ENCODE measurements around the gene MTMR3.

Gene MTMR3

DNA sequence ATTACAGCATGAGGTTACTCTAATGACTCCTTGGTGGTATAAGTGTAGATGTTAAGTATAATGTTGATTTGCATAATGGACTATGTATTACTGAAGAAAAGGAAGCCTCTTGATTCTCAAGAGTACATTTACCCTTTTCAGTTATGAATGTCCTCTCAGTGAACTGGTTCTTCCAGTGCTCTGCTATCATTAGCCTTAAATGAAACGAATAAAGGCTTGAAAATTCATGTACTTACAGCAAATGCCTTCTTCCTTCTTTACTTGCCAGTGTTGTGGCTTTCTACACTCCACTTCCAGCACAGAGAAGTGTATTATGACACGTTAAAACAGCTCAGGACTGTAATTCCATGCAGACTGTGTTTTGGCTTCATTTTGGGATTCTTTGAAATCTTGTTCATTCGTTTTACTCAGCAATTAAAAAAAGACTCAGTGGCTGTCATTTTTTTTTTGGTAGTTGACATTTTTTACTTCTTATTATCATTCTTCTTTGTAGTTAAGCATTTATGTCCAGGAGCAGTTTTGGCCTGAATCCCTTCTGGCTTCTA, 96.9 kb downstream of the MTMR3 start:
- TF ChIP-seq TAF1 (IDR thresholded peaks at IDR 0.05; ENCODE audit: low read depth) (no peak), NFIC (IDR thresholded peaks at IDR 0.05) (no peak), FOXM1 (IDR thresholded peaks at IDR 0.05; ENCODE audit: borderline replicate concordance, low read depth) (no peak), EGR1 (IDR thresholded peaks at IDR 0.05) (no peak), CEBPB (IDR thresholded peaks at IDR 0.05) (no peak), RAD21 (IDR thresholded peaks at IDR 0.05; ENCODE audit: low read depth) (no peak), CREB1 (IDR thresholded peaks at IDR 0.05; ENCODE audit: low read depth) (no peak), TCF12 (IDR thresholded peaks at IDR 0.05; ENCODE audit: low read depth) (no peak), TEAD4 (IDR thresholded peaks at IDR 0.05) (no peak), YY1 (IDR thresholded peaks at IDR 0.05; ENCODE audit: low read depth) (no peak), EP300 (IDR thresholded peaks at IDR 0.05; ENCODE audit: borderline replicate concordance) (no peak)
- TF ChIP-seq, protein P1, sequence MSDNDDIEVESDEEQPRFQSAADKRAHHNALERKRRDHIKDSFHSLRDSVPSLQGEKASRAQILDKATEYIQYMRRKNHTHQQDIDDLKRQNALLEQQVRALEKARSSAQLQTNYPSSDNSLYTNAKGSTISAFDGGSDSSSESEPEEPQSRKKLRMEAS (IDR thresholded peaks at IDR 0.05): no peak
- TF ChIP-seq, protein P2, sequence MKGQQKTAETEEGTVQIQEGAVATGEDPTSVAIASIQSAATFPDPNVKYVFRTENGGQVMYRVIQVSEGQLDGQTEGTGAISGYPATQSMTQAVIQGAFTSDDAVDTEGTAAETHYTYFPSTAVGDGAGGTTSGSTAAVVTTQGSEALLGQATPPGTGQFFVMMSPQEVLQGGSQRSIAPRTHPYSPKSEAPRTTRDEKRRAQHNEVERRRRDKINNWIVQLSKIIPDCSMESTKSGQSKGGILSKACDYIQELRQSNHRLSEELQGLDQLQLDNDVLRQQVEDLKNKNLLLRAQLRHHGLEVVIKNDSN (IDR thresholded peaks at IDR 0.05): no peak

DNA sequence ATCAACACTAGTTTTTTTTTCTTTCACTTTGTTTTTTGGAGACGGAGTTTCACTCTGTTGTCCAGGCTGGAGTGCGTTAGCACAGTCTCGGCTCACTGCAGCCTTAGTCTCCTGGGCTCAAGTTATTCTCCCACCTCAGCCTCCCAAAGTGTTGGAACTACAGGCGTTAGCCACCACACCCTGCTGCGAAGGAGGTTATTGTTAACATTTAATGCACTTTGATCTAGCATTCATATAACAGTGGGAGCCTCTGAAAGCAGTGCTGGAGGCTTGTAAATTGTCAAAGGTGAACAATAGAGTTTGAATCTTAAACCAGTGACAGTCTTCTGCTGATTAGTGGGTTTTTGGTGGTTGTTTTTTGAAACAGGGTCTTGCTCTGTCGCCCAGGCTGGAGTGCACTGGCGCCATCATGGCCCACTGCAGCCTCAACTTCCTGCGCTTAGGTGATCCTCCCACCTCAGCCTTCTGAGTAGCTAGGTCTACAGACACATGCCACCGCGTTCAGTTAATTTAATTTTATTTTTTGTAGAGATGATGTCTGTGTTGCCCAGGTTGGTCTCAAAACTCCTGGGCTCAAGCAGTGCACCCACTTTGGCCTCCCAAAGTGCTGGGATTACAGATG, 100.4 kb downstream of the MTMR3 start:
- no peak for TF ChIP-seq EP300 (IDR thresholded peaks at IDR 0.05; ENCODE audit: borderline replicate concordance)
- TF ChIP-seq TCF12 (IDR thresholded peaks at IDR 0.05; ENCODE audit: low read depth): no peak
- TF ChIP-seq, protein P1 (IDR thresholded peaks at IDR 0.05): no peak
- TF ChIP-seq EGR1 (IDR thresholded peaks at IDR 0.05): no peak

DNA sequence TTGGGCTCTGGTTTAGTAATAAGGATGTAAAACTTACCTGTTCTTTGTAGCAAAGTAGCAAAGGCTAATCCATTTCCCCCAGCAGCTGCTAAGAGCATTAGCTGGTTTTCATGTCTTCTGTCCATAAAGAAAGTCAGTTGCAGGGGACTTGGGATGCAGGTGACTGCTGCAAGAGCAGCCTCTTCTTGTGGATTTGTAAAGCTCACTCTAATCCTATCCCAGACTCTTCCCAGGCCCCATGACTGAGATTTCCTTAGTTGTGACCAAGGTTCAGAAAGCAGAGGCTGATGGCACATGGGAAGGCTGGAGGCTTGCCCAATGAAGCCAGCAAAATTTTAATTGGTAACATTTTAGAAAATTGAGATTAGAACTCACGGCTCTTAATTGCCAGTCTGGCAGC, 102.9 kb downstream of the MTMR3 start:
- TF ChIP-seq NFIC (IDR thresholded peaks at IDR 0.05) (no peak), CEBPB (IDR thresholded peaks at IDR 0.05) (no peak), RAD21 (IDR thresholded peaks at IDR 0.05; ENCODE audit: low read depth) (no peak), EGR1 (IDR thresholded peaks at IDR 0.05) (no peak), ZBTB7A (IDR thresholded peaks at IDR 0.05; ENCODE audit: low read depth) (no peak), TEAD4 (IDR thresholded peaks at IDR 0.05) (no peak), TAF1 (IDR thresholded peaks at IDR 0.05; ENCODE audit: low read depth) (no peak), EP300 (IDR thresholded peaks at IDR 0.05; ENCODE audit: borderline replicate concordance) (no peak), CREB1 (IDR thresholded peaks at IDR 0.05; ENCODE audit: low read depth) (no peak), FOXM1 (IDR thresholded peaks at IDR 0.05; ENCODE audit: borderline replicate concordance, low read depth) (no peak), TCF12 (IDR thresholded peaks at IDR 0.05; ENCODE audit: low read depth) (no peak), YY1 (IDR thresholded peaks at IDR 0.05; ENCODE audit: low read depth) (no peak)
- TF ChIP-seq, protein P1 (IDR thresholded peaks at IDR 0.05): no peak
- TF ChIP-seq, protein P3, sequence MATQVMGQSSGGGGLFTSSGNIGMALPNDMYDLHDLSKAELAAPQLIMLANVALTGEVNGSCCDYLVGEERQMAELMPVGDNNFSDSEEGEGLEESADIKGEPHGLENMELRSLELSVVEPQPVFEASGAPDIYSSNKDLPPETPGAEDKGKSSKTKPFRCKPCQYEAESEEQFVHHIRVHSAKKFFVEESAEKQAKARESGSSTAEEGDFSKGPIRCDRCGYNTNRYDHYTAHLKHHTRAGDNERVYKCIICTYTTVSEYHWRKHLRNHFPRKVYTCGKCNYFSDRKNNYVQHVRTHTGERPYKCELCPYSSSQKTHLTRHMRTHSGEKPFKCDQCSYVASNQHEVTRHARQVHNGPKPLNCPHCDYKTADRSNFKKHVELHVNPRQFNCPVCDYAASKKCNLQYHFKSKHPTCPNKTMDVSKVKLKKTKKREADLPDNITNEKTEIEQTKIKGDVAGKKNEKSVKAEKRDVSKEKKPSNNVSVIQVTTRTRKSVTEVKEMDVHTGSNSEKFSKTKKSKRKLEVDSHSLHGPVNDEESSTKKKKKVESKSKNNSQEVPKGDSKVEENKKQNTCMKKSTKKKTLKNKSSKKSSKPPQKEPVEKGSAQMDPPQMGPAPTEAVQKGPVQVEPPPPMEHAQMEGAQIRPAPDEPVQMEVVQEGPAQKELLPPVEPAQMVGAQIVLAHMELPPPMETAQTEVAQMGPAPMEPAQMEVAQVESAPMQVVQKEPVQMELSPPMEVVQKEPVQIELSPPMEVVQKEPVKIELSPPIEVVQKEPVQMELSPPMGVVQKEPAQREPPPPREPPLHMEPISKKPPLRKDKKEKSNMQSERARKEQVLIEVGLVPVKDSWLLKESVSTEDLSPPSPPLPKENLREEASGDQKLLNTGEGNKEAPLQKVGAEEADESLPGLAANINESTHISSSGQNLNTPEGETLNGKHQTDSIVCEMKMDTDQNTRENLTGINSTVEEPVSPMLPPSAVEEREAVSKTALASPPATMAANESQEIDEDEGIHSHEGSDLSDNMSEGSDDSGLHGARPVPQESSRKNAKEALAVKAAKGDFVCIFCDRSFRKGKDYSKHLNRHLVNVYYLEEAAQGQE (IDR thresholded peaks at IDR 0.05; ENCODE audit: low read depth): no peak
- TF ChIP-seq, protein P2 (IDR thresholded peaks at IDR 0.05): no peak

DNA sequence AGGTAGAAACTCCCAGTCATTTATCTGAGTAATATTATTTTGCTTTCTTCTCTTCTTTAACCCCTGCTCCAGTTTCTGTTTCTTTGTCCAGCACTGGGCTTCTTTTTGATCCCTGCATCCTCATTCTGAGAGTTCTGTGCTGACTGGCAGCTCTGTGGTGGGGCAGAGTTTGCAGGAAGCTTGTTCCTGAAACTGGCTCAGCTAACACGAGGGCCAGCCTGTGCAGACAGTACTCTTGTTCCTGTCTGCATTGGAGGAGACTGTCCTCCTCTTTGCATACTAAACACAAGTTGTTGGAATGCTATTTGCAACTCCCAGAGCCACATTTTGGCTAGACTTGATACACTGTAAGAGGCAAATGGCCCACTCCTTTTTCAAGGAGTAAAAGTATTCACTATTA, 104.2 kb downstream of the MTMR3 start:
- no peak for TF ChIP-seq TAF1 (IDR thresholded peaks at IDR 0.05; ENCODE audit: low read depth)
- no peak for TF ChIP-seq NFIC (IDR thresholded peaks at IDR 0.05)
- TF ChIP-seq CREB1 (IDR thresholded peaks at IDR 0.05; ENCODE audit: low read depth): no peak
- TF ChIP-seq, protein P3 (IDR thresholded peaks at IDR 0.05; ENCODE audit: low read depth): no peak
- TF ChIP-seq TEAD4 (IDR thresholded peaks at IDR 0.05): no peak
- TF ChIP-seq RAD21 (IDR thresholded peaks at IDR 0.05; ENCODE audit: low read depth): no peak
- no peak for TF ChIP-seq CEBPB (IDR thresholded peaks at IDR 0.05)
- TF ChIP-seq YY1 (IDR thresholded peaks at IDR 0.05; ENCODE audit: low read depth): no peak
- TF ChIP-seq TCF12 (IDR thresholded peaks at IDR 0.05; ENCODE audit: low read depth): no peak
- TF ChIP-seq ZBTB7A (IDR thresholded peaks at IDR 0.05; ENCODE audit: low read depth): no peak
- TF ChIP-seq FOXM1 (IDR thresholded peaks at IDR 0.05; ENCODE audit: borderline replicate concordance, low read depth): no peak
- TF ChIP-seq, protein P1 (IDR thresholded peaks at IDR 0.05): no peak
- TF ChIP-seq, protein P2 (IDR thresholded peaks at IDR 0.05): no peak
- no peak for TF ChIP-seq EGR1 (IDR thresholded peaks at IDR 0.05)
- TF ChIP-seq EP300 (IDR thresholded peaks at IDR 0.05; ENCODE audit: borderline replicate concordance): no peak

Measured in Ishikawa (cell line).